Fibroblast of skin of left biceps (primary cell): ENCODE data around the gene CLCN2.

Experiments
- DNase-seq, 2 experiments: peaks; one replicate each; pipeline ENCODE4 v3.0.0-alpha.2; 2013; ENCODE audit warnings: low read depth in 2 of 2

CLCN2 gene

GRCh38 chr3:184325715-184326369 is 35.6 kb downstream of the CLCN2 start:
- DNase-seq, result no peak

- DNase-seq, result no peak
Measured at GRCh38 chr3:184325269-184325668, 36.1 kb downstream of the CLCN2 start.

- no peak for DNase-seq
Measured at GRCh38 chr3:184323696-184324095, 37.7 kb downstream of the CLCN2 start.

- no peak for DNase-seq
Measured at GRCh38 chr3:184322731-184323487, 38.5 kb downstream of the CLCN2 start.

- no peak for DNase-seq
Measured at GRCh38 chr3:184321666-184322065, 39.7 kb downstream of the CLCN2 start.

- DNase-seq, result peak; percentile 90 to 92
Measured at GRCh38 chr3:184320104-184320445, 41.3 kb downstream of the CLCN2 start.

- no peak for DNase-seq
Measured at GRCh38 chr3:184317201-184317600, 44.2 kb downstream of the CLCN2 start.

- DNase-seq, result no peak
Measured at GRCh38 chr3:184316792-184317191, 44.6 kb downstream of the CLCN2 start.

- DNase-seq, result no peak
Measured at GRCh38 chr3:184315871-184316661, 45.3 kb downstream of the CLCN2 start.

GRCh38 chr3:184315543-184315867 is 45.9 kb downstream of the CLCN2 start:
- no peak for DNase-seq

- peak; percentile 59 for DNase-seq
Measured at GRCh38 chr3:184314700-184315542, 46.5 kb downstream of the CLCN2 start.

GRCh38 chr3:184314363-184314699 is 47.1 kb downstream of the CLCN2 start, which contains the start of gene EIF4G1:
Gene EIF4G1 (plus strand): TSS chr3:184314606. CDS start chr3:184315797, 1,191 bp downstream.
- DNase-seq, result peak; percentile 78 to 82

GRCh38 chr3:184311633-184312032 is 49.8 kb downstream of the CLCN2 start:
- DNase-seq, result no peak

- no peak for DNase-seq
Measured at GRCh38 chr3:184308744-184309143, 52.7 kb downstream of the CLCN2 start.

GRCh38 chr3:184307915-184308314 is 53.5 kb downstream of the CLCN2 start:
- no peak for DNase-seq

- DNase-seq, result no peak
Measured at GRCh38 chr3:184306341-184306972, 54.9 kb downstream of the CLCN2 start.

- DNase-seq, result no peak
Measured at GRCh38 chr3:184305577-184305976, 55.8 kb downstream of the CLCN2 start.

GRCh38 chr3:184300378-184300720 is 61.1 kb downstream of the CLCN2 start:
- DNase-seq, result no peak

GRCh38 chr3:184299488-184300377 is 61.7 kb downstream of the CLCN2 start:
- DNase-seq, result no peak

GRCh38 chr3:184298759-184299487 is 62.5 kb downstream of the CLCN2 start, which contains the start of gene PSMD2:
Gene PSMD2 (plus strand): TSS chr3:184299241. CDS start chr3:184299267, 26 bp downstream.
- DNase-seq, result peak; percentile 89 to 93
